Lower leg skin (tissue), 3 donors: Measurements from ENCODE around the gene CCDC34.

ENCODE experiments used
- CTCF ChIP-seq, 3 donors: fragments of 450-650 bp; IDR thresholded peaks; one replicate each; pipeline ENCODE4 v1.5.1; 2016; ENCODE audit warnings: antibody characterized with exemption in 3 of 3, mild to moderate bottlenecking in 3 of 3, moderate library complexity in 2 of 3
- POLR2A ChIP-seq, 2 donors: fragments of 450-650 bp; IDR thresholded peaks; one replicate each; pipeline ENCODE4 v1.6.1; 2016 to 2017; ENCODE audit warnings: antibody characterized with exemption in 2 of 2, mild to moderate bottlenecking in 1 of 2, moderate library complexity in 1 of 2

DNA sequence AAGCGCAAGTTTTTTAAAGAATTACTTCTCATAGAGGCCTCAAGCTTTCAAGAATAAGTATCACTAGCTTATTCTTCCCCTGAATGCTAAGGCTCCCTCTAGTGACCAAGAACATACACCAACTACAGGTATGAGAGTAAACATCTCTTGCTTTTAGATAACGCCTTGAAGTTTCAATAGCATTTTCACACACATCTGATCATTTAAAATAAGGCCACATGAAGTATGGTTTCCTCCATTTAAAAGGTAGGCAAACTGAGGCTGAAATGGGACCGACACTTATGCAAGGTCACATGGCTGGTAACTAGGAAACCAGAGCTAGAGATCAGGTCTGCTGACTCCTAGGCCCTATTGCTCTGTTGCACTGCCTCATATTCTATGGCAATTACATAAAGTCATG lies 66.5 kb downstream of the CCDC34 start:
- TF ChIP-seq POLR2A (IDR thresholded peaks at IDR 0.05) (no peak), CTCF (IDR thresholded peaks at IDR 0.05) (no peak)
